KOPT-K1 (cell line): ENCODE data around the gene AFF2.

Experiments
- H3K27ac ChIP-seq: fragments of 200-600 bp; sonication (generic); 2 replicates; pipeline ENCODE4 v1.5.1; 2016; ENCODE audit warnings: antibody characterized with exemption, mild to moderate bottlenecking, low read depth, low read length; ENCODE audit not compliant: poor library complexity, severe bottlenecking
- H3K36me3 ChIP-seq: fragments of 200-600 bp; sonication (generic); 2 replicates; pipeline ENCODE4 v1.5.1; 2017; ENCODE audit warnings: antibody characterized with exemption, mild to moderate bottlenecking, low read length, moderate library complexity; ENCODE audit not compliant: insufficient read depth
- H3K9me3 ChIP-seq: fragments of 200-600 bp; sonication (generic); 2 replicates; pipeline ENCODE4 v1.5.1; 2017; ENCODE audit warnings: antibody characterized with exemption, low read length, mild to moderate bottlenecking; ENCODE audit not compliant: insufficient read depth, poor library complexity, severe bottlenecking

The AFF2 gene

GRCh38 chrX:148624951-148625474 is 124.6 kb downstream of the AFF2 start:
- no peaks in the 10 kb centered on the region for H3K36me3 ChIP-seq
- H3K9me3 ChIP-seq = no peaks in the 10 kb centered on the region
- no peak overlapping the region for H3K27ac ChIP-seq

GRCh38 chrX:148628621-148629020 is 128.2 kb downstream of the AFF2 start:
- H3K36me3 ChIP-seq = no peaks in the 10 kb centered on the region
- H3K27ac ChIP-seq = no peak overlapping the region
- no peaks in the 10 kb centered on the region for H3K9me3 ChIP-seq

GRCh38 chrX:148629434-148629833 is 129.0 kb downstream of the AFF2 start:
- Histone ChIP-seq H3K27ac (no peak overlapping the region), H3K9me3 (no peaks in the 10 kb centered on the region)

GRCh38 chrX:148632444-148632843 is 132.0 kb downstream of the AFF2 start:
- Histone ChIP-seq H3K27ac (no peak overlapping the region), H3K9me3 (no peaks in the 10 kb centered on the region), H3K36me3 (no peaks in the 10 kb centered on the region)

More at GRCh38 chrX:148629434-148629833, 129.0 kb downstream of the AFF2 start:
- no peaks in the 10 kb centered on the region for H3K36me3 ChIP-seq

- no peaks in the 10 kb centered on the region for H3K9me3 ChIP-seq
- H3K36me3 ChIP-seq = no peaks in the 10 kb centered on the region
Measured at GRCh38 chrX:148633218-148633908, 132.9 kb downstream of the AFF2 start.

GRCh38 chrX:148634591-148634990 is 134.2 kb downstream of the AFF2 start:
- no peak overlapping the region for H3K27ac ChIP-seq
- H3K9me3 ChIP-seq = no peaks in the 10 kb centered on the region
- no peaks in the 10 kb centered on the region for H3K36me3 ChIP-seq

More at GRCh38 chrX:148633218-148633908, 132.9 kb downstream of the AFF2 start:
- no peak overlapping the region for H3K27ac ChIP-seq

GRCh38 chrX:148643460-148643859 is 143.0 kb downstream of the AFF2 start:
- no peaks in the 10 kb centered on the region for H3K36me3 ChIP-seq
- no peak overlapping the region for H3K27ac ChIP-seq
- no peaks in the 10 kb centered on the region for H3K9me3 ChIP-seq

GRCh38 chrX:148647651-148648050 is 147.2 kb downstream of the AFF2 start:
- Histone ChIP-seq H3K36me3 (no peaks in the 10 kb centered on the region), H3K9me3 (no peaks in the 10 kb centered on the region), H3K27ac (no peak overlapping the region)

GRCh38 chrX:148649145-148649795 is 148.9 kb downstream of the AFF2 start:
- H3K9me3 ChIP-seq = no peaks in the 10 kb centered on the region
- no peak overlapping the region for H3K27ac ChIP-seq
- H3K36me3 ChIP-seq = no peaks in the 10 kb centered on the region

- H3K36me3 ChIP-seq = peaks cover 11% of the 10 kb centered on the region; the same call in 1 of the 2 replicates
- H3K9me3 ChIP-seq = no peaks in the 10 kb centered on the region
- H3K27ac ChIP-seq = no peak overlapping the region
Measured at GRCh38 chrX:148658115-148658730, 157.8 kb downstream of the AFF2 start.

GRCh38 chrX:148659481-148659880 is 159.1 kb downstream of the AFF2 start:
- no peaks in the 10 kb centered on the region for H3K9me3 ChIP-seq
- H3K36me3 ChIP-seq = peaks cover 11% of the 10 kb centered on the region; the same call in 1 of the 2 replicates
- H3K27ac ChIP-seq = no peak overlapping the region

GRCh38 chrX:148661035-148661434 is 160.6 kb downstream of the AFF2 start:
- Histone ChIP-seq H3K27ac (no peak overlapping the region), H3K9me3 (no peaks in the 10 kb centered on the region), H3K36me3 (peaks cover 11% of the 10 kb centered on the region; the same call in 1 of the 2 replicates)

GRCh38 chrX:148662014-148662413 is 161.6 kb downstream of the AFF2 start:
- no peak overlapping the region for H3K27ac ChIP-seq
- H3K36me3 ChIP-seq = peaks cover 13% of the 10 kb centered on the region; the same call in 1 of the 2 replicates
- peaks cover 2% of the 10 kb centered on the region for H3K9me3 ChIP-seq

- Histone ChIP-seq H3K36me3 (peaks cover 18% of the 10 kb centered on the region; the same call in 1 of the 2 replicates), H3K27ac (no peak overlapping the region), H3K9me3 (peaks cover 23% of the 10 kb centered on the region)
Measured at GRCh38 chrX:148664171-148664570, 163.8 kb downstream of the AFF2 start.

- H3K36me3 ChIP-seq = peaks cover 18% of the 10 kb centered on the region; the same call in 1 of the 2 replicates
- H3K9me3 ChIP-seq = peaks cover 32% of the 10 kb centered on the region
- no peak overlapping the region for H3K27ac ChIP-seq
Measured at GRCh38 chrX:148664995-148665394, 164.6 kb downstream of the AFF2 start.
